Activated CD4-positive, alpha-beta T cell treated with anti-CD3 and anti-CD28 coated beads, Interleukin-2, Interleukin-6, amounts not matched to agents 100 ng/mL and 50 ng/mL, durations not matched to agents 16 hours and 8 hours (primary cell): Measurements from ENCODE around the gene RAB20.
"Not testable (repeated sequence)": the region's sequence is repeated elsewhere in the genome, so short reads cannot be mapped to it uniquely, and the experiment has no call there.

ENCODE experiments used
- DNase-seq: peaks from one replicate; pipeline ENCODE4 v3.0.0-alpha.2; 2020

RAB20 gene

GRCh38 chr13:110554227-110554836 is 7.2 kb downstream of the RAB20 start:
- DNase-seq = no peak

- no peak for DNase-seq
Measured at GRCh38 chr13:110553417-110553816, 8.1 kb downstream of the RAB20 start.

- DNase-seq = no peak
Measured at GRCh38 chr13:110552767-110553166, 8.8 kb downstream of the RAB20 start.

GRCh38 chr13:110551284-110551683 is 10.2 kb downstream of the RAB20 start:
- DNase-seq = no peak

GRCh38 chr13:110549795-110550160 is 11.7 kb downstream of the RAB20 start:
- no peak for DNase-seq

- no peak for DNase-seq
Measured at GRCh38 chr13:110548891-110549794, 12.4 kb downstream of the RAB20 start.

- no peak for DNase-seq
Measured at GRCh38 chr13:110546926-110547325, 14.6 kb downstream of the RAB20 start.

GRCh38 chr13:110546378-110546777 is 15.1 kb downstream of the RAB20 start:
- no peak for DNase-seq

GRCh38 chr13:110542169-110542796 is 19.2 kb downstream of the RAB20 start:
- DNase-seq = no peak

- DNase-seq = no peak
Measured at GRCh38 chr13:110541526-110541920, 20.0 kb downstream of the RAB20 start.

GRCh38 chr13:110540871-110541525 is 20.5 kb downstream of the RAB20 start:
- DNase-seq = no peak

- DNase-seq = no peak
Measured at GRCh38 chr13:110539894-110540293, 21.6 kb downstream of the RAB20 start.

GRCh38 chr13:110538632-110539031 is 22.9 kb downstream of the RAB20 start:
- DNase-seq = no peak

- no peak for DNase-seq
Measured at GRCh38 chr13:110536006-110536693, 25.4 kb downstream of the RAB20 start.

GRCh38 chr13:110535526-110535925 is 26.0 kb downstream of the RAB20 start:
- no peak for DNase-seq

GRCh38 chr13:110533771-110534670 is 27.5 kb downstream of the RAB20 start:
- no peak for DNase-seq

GRCh38 chr13:110532258-110532657 is 29.3 kb downstream of the RAB20 start:
- DNase-seq = not testable (repeated sequence)

GRCh38 chr13:110531671-110532083 is 29.8 kb downstream of the RAB20 start:
- no peak for DNase-seq

GRCh38 chr13:110531100-110531499 is 30.4 kb downstream of the RAB20 start:
- DNase-seq = no peak

GRCh38 chr13:110529522-110530311 is 31.8 kb downstream of the RAB20 start:
- DNase-seq = no peak

- no peak for DNase-seq
Measured at GRCh38 chr13:110528911-110529310, 32.6 kb downstream of the RAB20 start.
